Astrocyte of the spinal cord (primary cell): ENCODE data around the gene CAMTA1.

Source experiments
- DNase-seq: peaks from one replicate; pipeline ENCODE4 v3.0.0; 2011; ENCODE audit warnings: low read depth, low spot score
- H3K4me3 ChIP-seq: 2 replicates; pipeline ENCODE4 v1.5.1; 2011; ENCODE audit warnings: low read depth, mild to moderate bottlenecking, low read length, moderate library complexity
- in situ Hi-C: cut with HindIII; loops from 2 replicates; pipeline ENCODE4 v1.10.0; 2017; ENCODE audit warnings: low sequenced_read_pairs
- TF ChIP-seq, protein P1 (sequence below): IDR thresholded peaks from 2 replicates; pipeline ENCODE4 v1.5.1; 2012; ENCODE audit warnings: low read depth, mild to moderate bottlenecking, low read length, inconsistent platforms

The CAMTA1 gene

DNA sequence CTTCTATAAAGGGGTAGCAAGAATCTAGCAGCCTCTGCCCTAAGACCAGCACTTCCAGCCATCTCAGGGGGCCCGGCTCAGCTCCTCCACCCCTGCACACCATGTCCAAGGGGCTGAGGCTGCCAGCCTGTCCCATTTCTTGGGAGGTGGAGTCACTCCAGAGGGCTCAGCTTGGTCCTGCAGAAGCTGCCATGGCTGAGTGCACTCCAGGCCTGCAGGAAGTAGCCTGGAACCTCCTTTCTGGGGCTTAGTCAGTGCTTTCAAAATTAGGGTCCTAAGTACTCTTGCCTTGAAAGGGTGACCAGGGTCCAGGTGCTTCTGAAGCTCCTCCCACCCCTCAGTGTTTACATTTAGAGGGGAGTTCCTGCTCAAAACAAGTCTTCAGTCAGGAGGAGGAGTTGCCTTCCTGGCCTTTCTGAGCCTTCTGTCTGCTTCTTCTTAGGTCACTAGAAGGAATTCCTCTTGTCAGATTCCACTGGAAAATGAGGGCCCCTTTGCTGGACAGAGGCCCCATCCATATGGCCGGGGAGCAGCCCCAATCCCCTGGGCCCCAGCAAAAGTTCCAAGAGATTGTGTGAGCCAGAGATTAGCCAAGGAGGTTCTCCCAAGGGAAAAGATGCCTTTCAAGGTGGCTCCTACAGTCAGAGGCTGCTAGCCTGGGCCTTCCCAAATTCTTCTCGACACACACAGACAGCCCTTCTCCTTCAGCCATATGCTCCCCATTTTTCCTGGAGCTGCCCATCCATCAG is 857.7 kb downstream of the CAMTA1 start:
- no peak for DNase-seq
- TF ChIP-seq, protein P1, sequence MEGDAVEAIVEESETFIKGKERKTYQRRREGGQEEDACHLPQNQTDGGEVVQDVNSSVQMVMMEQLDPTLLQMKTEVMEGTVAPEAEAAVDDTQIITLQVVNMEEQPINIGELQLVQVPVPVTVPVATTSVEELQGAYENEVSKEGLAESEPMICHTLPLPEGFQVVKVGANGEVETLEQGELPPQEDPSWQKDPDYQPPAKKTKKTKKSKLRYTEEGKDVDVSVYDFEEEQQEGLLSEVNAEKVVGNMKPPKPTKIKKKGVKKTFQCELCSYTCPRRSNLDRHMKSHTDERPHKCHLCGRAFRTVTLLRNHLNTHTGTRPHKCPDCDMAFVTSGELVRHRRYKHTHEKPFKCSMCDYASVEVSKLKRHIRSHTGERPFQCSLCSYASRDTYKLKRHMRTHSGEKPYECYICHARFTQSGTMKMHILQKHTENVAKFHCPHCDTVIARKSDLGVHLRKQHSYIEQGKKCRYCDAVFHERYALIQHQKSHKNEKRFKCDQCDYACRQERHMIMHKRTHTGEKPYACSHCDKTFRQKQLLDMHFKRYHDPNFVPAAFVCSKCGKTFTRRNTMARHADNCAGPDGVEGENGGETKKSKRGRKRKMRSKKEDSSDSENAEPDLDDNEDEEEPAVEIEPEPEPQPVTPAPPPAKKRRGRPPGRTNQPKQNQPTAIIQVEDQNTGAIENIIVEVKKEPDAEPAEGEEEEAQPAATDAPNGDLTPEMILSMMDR: no peak
- no peak overlapping the region for H3K4me3 ChIP-seq
- in situ Hi-C loops: no loop called here

DNA sequence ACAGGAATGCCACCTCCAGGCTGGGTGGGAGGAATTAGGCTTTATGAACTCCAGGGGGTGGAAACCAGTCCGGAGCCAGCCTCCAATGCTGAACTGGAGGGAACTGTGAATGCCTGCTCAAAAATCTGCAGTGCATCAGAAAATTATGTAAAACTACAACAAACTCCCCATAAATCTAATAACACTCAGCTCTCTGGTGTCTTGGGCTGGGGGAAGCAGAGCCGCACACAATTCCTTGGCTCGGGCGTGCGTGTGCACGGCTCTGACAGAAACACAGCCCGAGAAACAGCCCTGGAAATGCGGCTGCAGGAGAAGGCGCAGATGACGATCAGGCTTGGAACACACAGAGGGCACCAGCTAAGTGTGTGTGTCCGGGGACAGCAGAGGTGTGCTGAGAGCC is 858.3 kb downstream of the CAMTA1 start:
- no peak overlapping the region for H3K4me3 ChIP-seq
- no peak for DNase-seq
- in situ Hi-C loops: no loop called here
- TF ChIP-seq, protein P1: no peak

DNA sequence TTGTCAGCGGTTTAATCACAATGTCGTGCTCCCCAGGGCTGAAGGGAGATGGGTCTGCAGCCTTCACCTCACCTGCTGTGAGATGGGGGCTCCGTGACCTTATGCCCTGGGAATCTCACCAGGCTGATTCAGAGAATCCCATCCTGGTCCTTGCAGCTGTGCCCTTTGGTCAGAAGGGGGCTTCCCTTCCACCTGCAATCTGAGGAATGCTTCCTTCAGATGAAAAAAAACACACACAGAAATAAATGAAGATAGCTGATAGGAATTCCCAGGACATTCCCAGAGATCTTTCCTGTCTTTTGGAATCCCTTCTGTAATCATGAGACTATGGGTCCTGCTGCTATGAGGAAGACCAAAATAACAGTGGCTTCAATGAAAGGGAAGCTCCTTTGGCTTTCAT is 858.8 kb downstream of the CAMTA1 start:
- TF ChIP-seq, protein P1: no peak
- H3K4me3 ChIP-seq: no peak overlapping the region
- DNase-seq: no peak
- in situ Hi-C loops: no loop called here

DNA sequence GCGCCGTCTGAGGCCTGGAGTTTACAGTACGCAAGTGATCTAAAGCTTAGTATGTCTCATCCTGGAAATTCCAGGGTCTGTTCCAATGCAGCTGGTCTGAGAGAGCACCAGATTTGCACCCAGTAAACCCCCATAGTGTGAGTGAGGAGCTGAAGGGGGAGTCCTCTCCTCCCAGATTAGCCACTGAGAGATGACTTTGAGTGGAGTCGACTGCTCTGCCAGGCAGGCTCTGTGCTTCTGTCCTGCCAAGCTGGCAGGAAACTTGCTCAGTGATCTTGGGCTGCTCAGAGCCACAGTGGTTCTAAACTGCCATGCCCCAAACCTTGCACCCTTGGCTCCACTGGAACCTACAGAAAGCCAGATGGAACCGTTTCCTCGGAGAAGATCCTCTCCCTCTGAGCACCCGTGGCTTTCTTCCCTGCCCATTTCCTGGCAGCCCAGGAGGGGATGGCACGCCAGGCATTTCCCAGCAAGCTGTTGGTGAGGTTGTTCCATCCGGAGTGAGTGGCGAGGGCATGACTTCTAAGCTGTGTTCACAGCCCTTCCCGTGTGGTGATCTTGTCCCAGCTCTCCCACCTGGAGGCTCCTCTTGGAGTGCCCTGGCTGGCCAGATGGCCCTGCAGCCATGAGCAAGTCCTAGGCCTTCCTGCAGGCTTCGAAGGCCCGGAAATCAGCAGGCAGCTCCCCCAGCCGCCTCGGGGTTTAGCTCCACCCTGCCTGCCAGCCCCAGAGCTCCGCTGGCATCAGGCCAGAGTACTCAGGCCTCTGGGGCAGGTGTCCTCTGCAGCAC is 859.9 kb downstream of the CAMTA1 start:
- in situ Hi-C loops: no loop called here
- H3K4me3 ChIP-seq: no peak overlapping the region
- no peak for DNase-seq
- TF ChIP-seq, protein P1: no peak

DNA sequence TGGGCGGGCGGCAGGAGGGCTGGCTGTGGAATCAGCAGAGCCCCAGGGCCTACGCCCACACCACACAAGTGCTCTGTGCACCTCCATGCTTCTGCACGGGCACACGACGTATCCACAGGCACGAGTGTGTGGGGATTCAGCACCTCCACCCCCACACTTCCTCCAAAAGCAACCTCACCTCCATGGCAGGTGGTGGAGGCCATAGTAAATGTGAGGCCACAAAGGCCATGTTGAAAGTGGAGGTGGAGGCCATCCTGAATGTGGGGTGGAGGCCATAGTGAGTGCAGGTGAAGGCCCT is 860.4 kb downstream of the CAMTA1 start:
- TF ChIP-seq, protein P1: no peak
- in situ Hi-C loops: no loop called here
- DNase-seq: no peak
- no peak overlapping the region for H3K4me3 ChIP-seq

DNA sequence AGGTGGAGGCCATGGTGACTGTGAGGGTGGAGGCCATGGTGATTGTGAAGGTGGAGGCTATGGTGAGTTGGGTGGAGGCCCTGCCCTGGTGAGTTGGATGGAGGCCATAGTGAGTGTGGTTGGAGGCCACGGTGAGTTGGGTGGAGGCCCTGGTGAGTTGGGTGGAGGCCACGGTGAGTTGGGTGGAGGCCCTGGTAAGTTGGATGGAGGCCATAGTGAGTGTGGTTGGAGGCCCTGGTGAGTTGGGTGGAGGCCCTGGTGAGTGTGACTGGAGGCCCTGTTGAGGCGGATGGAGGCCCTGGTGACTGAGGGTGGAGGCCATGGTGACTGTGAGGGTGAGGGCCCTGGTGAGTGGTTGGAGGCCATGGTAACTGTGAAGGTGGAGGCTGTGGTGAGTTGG is 860.9 kb downstream of the CAMTA1 start:
- in situ Hi-C loops: no loop called here

More for the DNA sequence above, 860.9 kb downstream of the CAMTA1 start:
- no peak for DNase-seq
- TF ChIP-seq, protein P1: no peak
- no peak overlapping the region for H3K4me3 ChIP-seq
